Memory B cell (primary cell): Measurements from ENCODE around the gene ZER1.

Source experiments
- ATAC-seq: fragments of 150-1000 bp; cut with Tn5 transposase; 2 replicates; pipeline ENCODE4 v1.10.0; 2021; ENCODE audit warnings: low read depth, mild to moderate bottlenecking, moderate library complexity
- DNase-seq, 2 donors: peaks; one replicate each; pipeline ENCODE4 v3.0.0; 2022; ENCODE audit warnings: low spot score in 2 of 2
- H3K27ac Mint-ChIP-seq: one replicate; pipeline ENCODE4 v1.8.0; 2022; ENCODE audit warnings: mild to moderate bottlenecking, moderate library complexity, mixed read lengths
- H3K27me3 Mint-ChIP-seq: one replicate; pipeline ENCODE4 v1.8.0; 2022; ENCODE audit warnings: mixed read lengths
- H3K36me3 Mint-ChIP-seq: one replicate; pipeline ENCODE4 v1.8.0; 2022; ENCODE audit warnings: mild to moderate bottlenecking, mixed read lengths
- H3K4me1 Mint-ChIP-seq: one replicate; pipeline ENCODE4 v1.8.0; 2022; ENCODE audit warnings: mixed read lengths
- H3K4me3 Mint-ChIP-seq: one replicate; pipeline ENCODE4 v1.8.0; 2022; ENCODE audit warnings: mild to moderate bottlenecking, moderate library complexity, mixed read lengths
- H3K9me3 Mint-ChIP-seq: one replicate; pipeline ENCODE4 v1.8.0; 2022; ENCODE audit warnings: mixed read lengths

The ZER1 gene

GRCh38 chr9:128774804-128775203, 3.1 kb upstream of the ZER1 start:
- Mint-ChIP-seq H3K9me3 (peaks cover 4% of the 10 kb centered on the region), H3K27ac (no peak overlapping the region), H3K27me3 (no peaks in the 10 kb centered on the region), H3K4me3 (no peak overlapping the region), H3K4me1 (peaks cover 16% of the 10 kb centered on the region), H3K36me3 (peaks cover 9% of the 10 kb centered on the region)
- DNase-seq (no peak), ATAC-seq (no peak)

- H3K9me3 Mint-ChIP-seq = peaks cover 4% of the 10 kb centered on the region
- no peak overlapping the region for H3K27ac Mint-ChIP-seq
- DNase-seq = no peak
- ATAC-seq = no peak
- H3K4me3 Mint-ChIP-seq = peak overlapping the region; percentile 51
- peaks cover 24% of the 10 kb centered on the region for H3K4me1 Mint-ChIP-seq
- peaks cover 9% of the 10 kb centered on the region for H3K36me3 Mint-ChIP-seq
- no peaks in the 10 kb centered on the region for H3K27me3 Mint-ChIP-seq
These were observed 1.3 kb upstream of the ZER1 start for GRCh38 chr9:128773049-128773448.

DNA sequence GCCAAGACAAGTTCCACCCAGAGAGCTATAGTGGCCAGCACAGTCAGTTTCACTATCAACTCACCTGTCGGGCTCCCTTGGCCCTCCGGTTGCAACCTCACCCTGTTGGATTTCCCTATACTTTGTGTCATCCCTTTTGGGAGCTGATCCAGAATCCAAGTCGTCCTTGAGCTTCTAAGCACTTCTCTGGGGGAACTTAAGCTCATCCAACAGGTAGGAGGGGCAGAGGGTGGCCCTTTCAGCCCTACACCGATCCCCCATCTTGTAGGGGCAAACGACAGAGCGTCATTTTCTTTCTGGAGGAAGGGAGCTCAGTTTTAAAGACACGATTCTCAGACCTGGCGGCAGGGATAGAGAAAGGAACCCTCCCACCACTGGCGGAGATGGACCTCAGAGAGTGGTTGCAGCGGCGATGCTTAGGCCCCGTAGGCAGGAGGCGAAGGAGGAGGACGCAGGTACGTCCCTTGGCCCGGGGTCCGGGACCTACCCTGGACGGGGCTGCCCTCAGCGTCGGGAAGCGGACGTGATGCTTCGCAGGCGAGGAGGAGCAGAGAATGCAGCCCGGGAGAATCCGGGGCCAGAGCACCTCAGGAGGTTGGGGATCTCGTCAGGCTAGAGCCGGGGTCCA, 519 bp downstream of the ZER1 start:
- peak; percentile 12 for ATAC-seq
- Mint-ChIP-seq H3K9me3 (peaks cover 4% of the 10 kb centered on the region), H3K4me3 (peak overlapping the region; percentile 96), H3K27me3 (no peaks in the 10 kb centered on the region), H3K4me1 (peaks cover 30% of the 10 kb centered on the region), H3K36me3 (peaks cover 13% of the 10 kb centered on the region), H3K27ac (peak overlapping the region; percentile 97)
- peak in 1 of 2 donors; percentile 16 for DNase-seq

GRCh38 chr9:128770286-128771030, 1.3 kb downstream of the ZER1 start:
- peaks cover 13% of the 10 kb centered on the region for H3K36me3 Mint-ChIP-seq
- ATAC-seq = no peak
- DNase-seq = no peak
- H3K27me3 Mint-ChIP-seq = no peaks in the 10 kb centered on the region
- peak overlapping the region; percentile 96 for H3K4me3 Mint-ChIP-seq
- H3K27ac Mint-ChIP-seq = peak overlapping the region; percentile 97
- H3K4me1 Mint-ChIP-seq = peaks cover 30% of the 10 kb centered on the region
- peaks cover 4% of the 10 kb centered on the region for H3K9me3 Mint-ChIP-seq

DNA sequence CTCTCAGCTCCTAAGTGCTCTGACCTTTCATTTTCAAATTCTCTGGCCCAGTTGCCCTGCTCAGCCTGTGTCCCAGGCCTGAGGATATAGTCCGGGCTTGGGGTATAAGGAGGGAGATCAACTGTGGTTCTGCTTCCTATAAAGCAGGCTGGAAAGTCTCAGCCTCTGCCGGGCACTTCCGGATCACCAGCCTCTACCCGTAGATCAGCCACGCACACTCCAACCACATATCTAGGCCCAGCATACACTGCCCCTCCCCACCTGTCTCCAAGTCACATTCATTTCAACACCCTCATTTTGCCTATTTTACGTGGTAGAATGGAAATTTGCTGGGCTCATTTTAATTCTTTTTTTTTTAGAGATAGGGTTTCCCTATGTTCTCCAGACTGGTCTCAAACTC, 3.1 kb downstream of the ZER1 start:
- Mint-ChIP-seq H3K4me3 (no peak overlapping the region), H3K4me1 (peaks cover 31% of the 10 kb centered on the region), H3K9me3 (no peaks in the 10 kb centered on the region)

DNA sequence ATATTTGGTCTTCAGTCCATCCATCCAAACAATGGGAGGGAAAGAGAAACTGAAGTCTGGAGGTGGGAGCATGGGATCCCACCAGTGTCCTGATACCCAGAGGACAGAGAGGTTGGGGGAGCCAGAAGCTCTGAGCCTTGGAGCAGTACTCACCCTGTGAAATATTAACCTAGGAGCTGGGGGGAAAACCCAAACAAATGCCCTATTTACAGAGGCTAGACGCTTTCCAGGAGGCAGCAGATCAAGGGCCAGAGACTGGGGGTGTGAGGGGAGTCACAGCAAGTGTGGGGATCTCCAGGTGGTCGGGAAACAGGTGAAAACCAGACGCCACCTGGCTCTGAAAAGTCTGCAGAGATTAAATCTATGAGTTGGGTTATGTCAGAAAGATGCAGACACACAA, 6.2 kb downstream of the ZER1 start:
- H3K27ac Mint-ChIP-seq = no peak overlapping the region
- peaks cover 12% of the 10 kb centered on the region for H3K36me3 Mint-ChIP-seq
- no peak overlapping the region for H3K4me3 Mint-ChIP-seq
- H3K27me3 Mint-ChIP-seq = no peaks in the 10 kb centered on the region
- ATAC-seq = no peak
- no peaks in the 10 kb centered on the region for H3K9me3 Mint-ChIP-seq
- H3K4me1 Mint-ChIP-seq = peaks cover 27% of the 10 kb centered on the region
- no peak for DNase-seq

More for the DNA sequence above, 3.1 kb downstream of the ZER1 start:
- Mint-ChIP-seq H3K36me3 (peaks cover 9% of the 10 kb centered on the region), H3K27me3 (no peaks in the 10 kb centered on the region), H3K27ac (no peak overlapping the region)
- no peak for ATAC-seq
- no peak for DNase-seq

DNA sequence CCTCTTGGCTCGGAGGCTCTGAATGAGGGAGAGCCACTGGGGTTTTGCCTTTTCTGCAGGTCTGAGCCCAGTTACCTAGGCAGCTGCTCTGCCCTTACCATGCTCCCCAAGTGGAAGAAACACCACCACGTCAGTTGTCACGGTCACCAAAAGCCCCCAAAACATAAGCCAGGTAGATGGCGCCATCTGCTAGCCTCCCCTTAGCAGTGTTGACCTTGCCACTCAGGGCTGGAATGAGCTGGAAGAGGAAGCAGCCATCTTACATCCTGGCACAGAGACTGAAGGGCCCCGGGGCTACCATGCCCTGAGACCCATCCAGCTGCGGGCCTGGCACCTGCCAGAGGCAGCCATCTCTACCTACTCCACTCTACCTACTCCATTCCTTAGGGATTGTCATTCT, 7.4 kb downstream of the ZER1 start:
- peaks cover 8% of the 10 kb centered on the region for H3K36me3 Mint-ChIP-seq
- no peaks in the 10 kb centered on the region for H3K27me3 Mint-ChIP-seq
- H3K27ac Mint-ChIP-seq = no peak overlapping the region
- no peak for ATAC-seq
- peaks cover 20% of the 10 kb centered on the region for H3K4me1 Mint-ChIP-seq
- no peak overlapping the region for H3K4me3 Mint-ChIP-seq
- H3K9me3 Mint-ChIP-seq = no peaks in the 10 kb centered on the region
- DNase-seq = no peak

DNA sequence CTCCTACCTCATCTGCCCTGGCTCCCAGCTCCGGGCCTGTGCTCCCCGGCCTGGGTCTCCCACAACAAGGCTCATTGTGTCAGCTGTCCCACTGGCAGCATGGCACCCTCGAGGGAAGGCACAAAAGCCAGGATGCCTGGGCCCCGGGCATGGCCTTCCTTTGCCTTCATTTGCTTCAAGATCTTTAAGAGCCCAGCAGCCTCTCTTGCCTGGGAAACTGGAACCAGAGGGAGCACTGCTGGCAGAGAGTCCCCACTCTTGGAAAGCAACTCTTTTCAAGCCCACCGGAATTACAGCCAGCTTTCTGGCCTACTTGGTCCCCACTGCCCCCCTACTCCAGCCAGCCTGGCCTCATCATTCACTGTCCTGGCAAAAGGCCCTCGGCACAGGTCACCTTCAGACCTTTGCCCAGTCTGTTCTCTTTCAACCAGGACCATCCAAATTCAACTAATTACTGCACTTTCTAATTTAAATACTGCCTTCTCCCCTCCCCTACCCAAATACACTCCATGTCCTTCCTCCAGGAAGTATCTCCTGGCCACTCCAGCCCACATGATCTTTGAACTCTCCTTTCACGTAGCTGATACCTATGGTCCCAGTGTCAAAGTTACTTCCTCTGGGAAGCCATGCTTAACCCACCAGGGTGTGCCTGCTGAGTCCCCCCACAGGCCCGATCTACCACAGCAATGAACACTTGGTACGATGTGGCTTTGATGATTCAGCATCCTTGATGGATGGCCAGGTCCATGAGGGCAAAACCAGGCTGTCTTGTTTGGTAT, 8.9 kb downstream of the ZER1 start:
- ATAC-seq = no peak
- H3K36me3 Mint-ChIP-seq = peaks cover 8% of the 10 kb centered on the region
- no peaks in the 10 kb centered on the region for H3K27me3 Mint-ChIP-seq
- H3K9me3 Mint-ChIP-seq = no peaks in the 10 kb centered on the region
- no peak overlapping the region for H3K4me3 Mint-ChIP-seq
- H3K27ac Mint-ChIP-seq = no peak overlapping the region
- DNase-seq = no peak
- peaks cover 12% of the 10 kb centered on the region for H3K4me1 Mint-ChIP-seq

GRCh38 chr9:128757602-128758001, 14.1 kb downstream of the ZER1 start:
- H3K27me3 Mint-ChIP-seq = no peaks in the 10 kb centered on the region
- H3K4me1 Mint-ChIP-seq = peaks cover 5% of the 10 kb centered on the region
- peaks cover 3% of the 10 kb centered on the region for H3K36me3 Mint-ChIP-seq
- no peaks in the 10 kb centered on the region for H3K9me3 Mint-ChIP-seq
- no peak for ATAC-seq
- H3K4me3 Mint-ChIP-seq = no peak overlapping the region
- DNase-seq = no peak
- H3K27ac Mint-ChIP-seq = no peak overlapping the region

GRCh38 chr9:128753627-128754026, 18.1 kb downstream of the ZER1 start:
- no peaks in the 10 kb centered on the region for H3K9me3 Mint-ChIP-seq
- no peak overlapping the region for H3K4me3 Mint-ChIP-seq
- no peaks in the 10 kb centered on the region for H3K27me3 Mint-ChIP-seq
- no peak for DNase-seq
- no peak for ATAC-seq
- H3K36me3 Mint-ChIP-seq = peaks cover 12% of the 10 kb centered on the region
- H3K4me1 Mint-ChIP-seq = peaks cover 5% of the 10 kb centered on the region
- H3K27ac Mint-ChIP-seq = no peak overlapping the region

DNA sequence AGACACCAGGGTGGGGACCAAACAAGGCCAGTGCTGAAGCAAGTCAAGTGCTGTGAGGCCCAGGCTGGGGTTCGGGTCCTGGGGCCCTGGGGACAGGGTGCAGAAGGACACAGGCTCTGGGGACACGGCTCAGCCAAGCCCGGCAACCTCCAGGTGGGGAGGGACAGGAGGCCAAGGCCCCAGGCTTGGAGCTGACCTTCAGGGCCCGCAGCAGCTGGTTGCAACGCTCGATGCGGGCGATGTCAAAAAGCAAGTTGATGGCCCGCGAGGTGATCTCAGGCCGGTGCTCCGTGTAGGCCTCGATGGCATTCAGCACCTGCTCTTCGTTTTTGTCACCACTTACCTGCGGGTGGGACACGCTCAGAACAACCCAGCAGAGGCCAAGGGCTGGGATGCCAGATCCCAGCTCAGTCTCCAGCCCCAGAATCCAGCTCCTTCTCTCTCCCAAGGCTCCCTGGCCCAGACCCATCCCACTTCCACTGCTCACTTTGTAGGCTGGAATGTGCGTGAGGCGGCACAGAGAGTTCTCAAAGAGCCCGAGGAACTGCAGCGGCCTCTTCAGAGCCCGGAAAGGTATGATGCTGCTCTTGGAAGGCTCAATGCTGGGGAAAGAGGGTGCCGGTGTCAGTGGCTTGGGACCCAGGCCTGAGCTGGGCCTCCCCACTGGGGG, 20.7 kb downstream of the ZER1 start:
- ATAC-seq (no peak), DNase-seq (no peak)
- H3K27me3 Mint-ChIP-seq = no peaks in the 10 kb centered on the region
- H3K27ac Mint-ChIP-seq = no peak overlapping the region
- no peaks in the 10 kb centered on the region for H3K9me3 Mint-ChIP-seq
- peaks cover 2% of the 10 kb centered on the region for H3K4me1 Mint-ChIP-seq
- no peak overlapping the region for H3K4me3 Mint-ChIP-seq
- H3K36me3 Mint-ChIP-seq = peaks cover 12% of the 10 kb centered on the region

DNA sequence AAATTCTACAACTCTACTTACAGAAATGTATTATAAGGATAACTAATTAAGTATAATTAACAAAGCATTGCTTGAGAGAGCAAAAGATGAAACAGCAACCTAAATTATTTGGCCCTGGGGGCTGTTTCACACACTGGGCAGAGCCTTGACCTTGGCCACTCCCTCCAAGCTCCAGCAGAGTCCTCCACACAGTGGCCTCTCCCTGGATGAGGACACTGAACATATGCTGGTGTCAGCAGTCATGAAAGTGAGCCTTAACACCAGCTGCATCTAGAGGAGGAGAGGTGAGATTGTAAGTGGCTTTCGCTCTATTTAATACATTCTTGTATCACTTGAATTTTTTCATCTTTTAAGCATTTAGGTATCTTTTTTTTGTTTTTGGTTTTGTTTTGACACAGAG, 24.5 kb downstream of the ZER1 start:
- peaks cover 9% of the 10 kb centered on the region for H3K36me3 Mint-ChIP-seq
- H3K4me3 Mint-ChIP-seq = no peak overlapping the region
- ATAC-seq (no peak), DNase-seq (no peak)
- H3K4me1 Mint-ChIP-seq = no peaks in the 10 kb centered on the region
- H3K9me3 Mint-ChIP-seq = no peaks in the 10 kb centered on the region
- H3K27me3 Mint-ChIP-seq = no peaks in the 10 kb centered on the region
- no peak overlapping the region for H3K27ac Mint-ChIP-seq

DNA sequence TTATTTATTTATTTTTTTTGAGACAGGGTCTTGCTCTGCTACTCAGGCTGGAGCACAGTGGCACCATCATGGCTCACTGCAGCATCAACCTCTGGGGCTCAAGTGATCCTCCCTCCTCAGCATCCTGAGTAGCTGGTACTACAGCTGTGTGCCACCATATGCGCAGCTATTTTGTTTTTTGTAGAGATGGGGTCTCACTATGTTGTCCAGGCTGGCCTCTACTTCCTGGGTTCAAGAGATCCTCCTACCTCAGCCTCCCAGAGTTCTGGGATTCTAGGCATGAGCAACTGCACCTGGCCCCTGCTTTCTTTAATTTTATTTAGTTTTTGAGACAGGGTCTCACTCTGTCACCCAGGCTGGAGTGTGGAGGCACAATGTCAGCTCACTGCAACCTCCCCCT, 28.3 kb downstream of the ZER1 start:
- no peak overlapping the region for H3K4me3 Mint-ChIP-seq
- no peaks in the 10 kb centered on the region for H3K9me3 Mint-ChIP-seq
- DNase-seq (no peak), ATAC-seq (no peak)
- H3K27me3 Mint-ChIP-seq = no peaks in the 10 kb centered on the region
- H3K36me3 Mint-ChIP-seq = peaks cover 6% of the 10 kb centered on the region
- no peak overlapping the region for H3K27ac Mint-ChIP-seq
- no peaks in the 10 kb centered on the region for H3K4me1 Mint-ChIP-seq

DNA sequence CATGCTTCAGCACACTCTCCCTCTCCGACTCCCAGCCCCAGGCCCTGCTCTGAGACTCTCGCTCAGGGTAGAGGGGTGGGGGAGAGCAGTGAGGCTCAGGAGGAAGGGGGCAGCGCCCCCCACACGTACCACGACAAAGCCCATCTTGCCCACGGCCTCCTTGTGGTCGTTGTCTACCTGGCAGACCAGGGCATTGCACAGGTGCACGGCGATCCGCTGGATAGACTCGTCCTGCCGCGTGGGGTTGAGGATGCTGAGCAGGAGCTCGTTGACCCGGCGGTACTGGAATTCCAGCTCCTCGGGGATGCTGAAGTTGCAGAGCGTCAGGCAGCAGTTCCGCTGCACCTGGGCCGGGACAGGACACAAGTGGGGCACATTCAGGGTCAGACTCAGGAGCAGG, 29.3 kb downstream of the ZER1 start:
- Mint-ChIP-seq H3K9me3 (no peaks in the 10 kb centered on the region), H3K4me1 (no peaks in the 10 kb centered on the region), H3K27me3 (no peaks in the 10 kb centered on the region), H3K27ac (no peak overlapping the region), H3K4me3 (no peak overlapping the region), H3K36me3 (peaks cover 6% of the 10 kb centered on the region)
- no peak for DNase-seq
- no peak for ATAC-seq
